Panc1 (cell line): ENCODE data around the gene CLGN. TPM values are rescaled to one million over a fixed set of nuclear protein-coding genes. Genes with fewer than 3 reads are reported as not detected.

Source experiments
- ATAC-seq: fragments of 200-7000 bp; cut with Tn5 transposase; 2 replicates; pipeline ENCODE4 v1.9.1; 2020; ENCODE audit warnings: mild to moderate bottlenecking, moderate library complexity
- BruUV-seq: library from RNA; stranded (reverse); fragments of 400-500 nt; replicated peaks from 2 replicates; lab custom pipeline; 2021; lab: Mats Ljungman, UMichigan
- CTCF ChIA-PET: fragments of 300-600 bp; sonication (Branson Sonifier 250); formaldehyde crosslinking; loops from one replicate; lab custom pipeline; 2022; ENCODE audit warnings: antibody characterized with exemption; lab: Charles Lee
- POLR2A ChIA-PET: fragments of 300-600 bp; sonication (Branson Sonifier 250); formaldehyde crosslinking; loops from one replicate; lab custom pipeline; 2022; ENCODE audit warnings: antibody characterized with exemption; lab: Charles Lee
- DNase-seq: peaks from one replicate; pipeline ENCODE4 v3.0.0-alpha.2; 2010; ENCODE audit warnings: low read depth, low spot score
- H3K27ac ChIP-seq: 2 replicates; pipeline ENCODE4 v1.5.1; 2011; ENCODE audit warnings: mild to moderate bottlenecking, low read length, inconsistent platforms
- H3K27me3 ChIP-seq: fragments of 200-500 bp; sonication (Bioruptor generic); 2 replicates; pipeline ENCODE4 v1.6.0; 2014; ENCODE audit warnings: low read length, inconsistent platforms; ENCODE audit not compliant: control insufficient read depth, insufficient read depth
- H3K36me3 ChIP-seq: fragments of 200-500 bp; sonication (Bioruptor generic); 2 replicates; pipeline ENCODE4 v1.5.1; 2014; ENCODE audit warnings: inconsistent platforms, mild to moderate bottlenecking, low read length, moderate library complexity; ENCODE audit not compliant: control insufficient read depth, insufficient read depth
- H3K4me1 ChIP-seq: 2 replicates; pipeline ENCODE4 v1.5.1; 2011; ENCODE audit warnings: inconsistent platforms, mild to moderate bottlenecking, low read length, moderate library complexity; ENCODE audit not compliant: control insufficient read depth, insufficient read depth
- H3K4me3 ChIP-seq, 2 experiments: 2 replicates each; pipeline ENCODE4 v1.5.1; 2011 to 2012; ENCODE audit warnings: low read depth in 2 of 2, low read length in 2 of 2, mild to moderate bottlenecking in 2 of 2, inconsistent platforms in 1 of 2, moderate library complexity in 1 of 2
- H3K9me3 ChIP-seq: fragments of 200-500 bp; sonication (Bioruptor generic); 2 replicates; pipeline ENCODE4 v1.5.1; 2014; ENCODE audit warnings: low read depth, mild to moderate bottlenecking, inconsistent platforms, low read length, moderate library complexity; ENCODE audit not compliant: control insufficient read depth, insufficient read depth
- CTCF ChIP-seq: fragments of 450-650 bp; IDR thresholded peaks from 2 replicates; pipeline ENCODE4 v1.5.1; 2017; ENCODE audit warnings: mild to moderate bottlenecking
- POLR2AphosphoS5 ChIP-seq: IDR thresholded peaks from 2 replicates; pipeline ENCODE4 v1.6.1; 2012; ENCODE audit warnings: mild to moderate bottlenecking, low read depth, low read length, moderate library complexity
- REST ChIP-seq, 2 experiments: IDR thresholded peaks; 2 replicates each; pipeline ENCODE4 v1.6.1; 2011 to 2012; ENCODE audit warnings: low read depth in 2 of 2, control low read depth in 1 of 2, low read length in 1 of 2, mild to moderate bottlenecking in 1 of 2, moderate library complexity in 1 of 2; ENCODE audit not compliant: insufficient read depth in 1 of 2
- SIN3A ChIP-seq: IDR thresholded peaks from 2 replicates; pipeline ENCODE4 v1.6.1; 2012; ENCODE audit warnings: low read depth, mild to moderate bottlenecking, low read length, moderate library complexity, borderline replicate concordance; ENCODE audit not compliant: insufficient read depth
- TCF7L2 ChIP-seq: IDR thresholded peaks from 2 replicates; pipeline ENCODE4 v1.6.1; 2011; ENCODE audit warnings: mild to moderate bottlenecking, low read depth, low read length, inconsistent platforms
- in situ Hi-C: cut with HindIII; loops from 2 replicates; pipeline ENCODE4 v1.10.0; 2016; ENCODE audit warnings: low sequenced_read_pairs, low pct_unique_long_range_greater_than_20kb
- intact Hi-C: fragments of 100-400 bp; cut with micrococcal nuclease; formaldehyde crosslinking; loops from one replicate; pipeline ENCODE4 v1.10.0; 2022; ENCODE audit not compliant: unreplicated experiment
- total RNA-seq: library from RNA; stranded (reverse); gene quantifications from one replicate; pipeline ENCODE4 v1.2.1, GENCODE V29; 2021; ENCODE audit not compliant: unreplicated experiment

Gene CLGN
- total RNA-seq, 1 experiment from 2014 or later = 5.4 TPM

DNA sequence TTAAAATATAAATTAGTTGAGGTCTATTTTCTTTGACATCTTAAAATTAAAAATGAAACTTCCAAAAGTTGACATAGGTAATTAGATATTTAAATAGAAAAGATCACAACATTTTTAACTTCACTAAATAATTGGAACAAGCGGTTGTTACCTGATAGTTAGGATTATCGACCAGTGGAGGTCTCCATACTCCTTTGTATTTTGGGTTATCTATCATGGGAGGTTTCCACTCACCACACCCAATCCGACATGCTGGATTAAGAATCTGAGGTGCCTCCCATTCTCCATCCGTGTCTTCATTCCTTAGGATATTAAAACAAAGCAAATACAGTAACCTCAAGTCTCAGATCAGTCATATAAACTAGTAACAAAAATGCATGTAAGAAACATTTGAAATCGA, 31.8 kb downstream of the CLGN start:
- Histone ChIP-seq H3K36me3 (no peaks in the 10 kb centered on the region), H3K9me3 (no peaks in the 10 kb centered on the region), H3K27me3 (no peaks in the 10 kb centered on the region), H3K27ac (no peak overlapping the region), H3K4me3 (no peak overlapping the region), H3K4me1 (no peaks in the 10 kb centered on the region)
- in situ Hi-C loops = no loop called here
- TF ChIP-seq TCF7L2 (no peak), CTCF (no peak), SIN3A (no peak), POLR2AphosphoS5 (no peak), REST (IDR thresholded peaks at IDR 0.05; ENCODE audit: insufficient read depth in 1 of 2, low read depth in 2 of 2, low read length in 1 of 2) (no peak)
- intact Hi-C loops = no loop called here
- BruUV-seq = no TSS peak
- DNase-seq (no peak), ATAC-seq (no peak)
- POLR2A ChIA-PET = no interaction called here
- CTCF ChIA-PET = no interaction called here

GRCh38 chr4:140388015-140388414, 39.4 kb downstream of the CLGN start:
- Histone ChIP-seq H3K36me3 (no peaks in the 10 kb centered on the region; the same call in 1 of the 2 replicates), H3K4me1 (no peaks in the 10 kb centered on the region), H3K27ac (no peak overlapping the region), H3K4me3 (no peak overlapping the region), H3K27me3 (no peaks in the 10 kb centered on the region), H3K9me3 (no peaks in the 10 kb centered on the region)
- POLR2A ChIA-PET = no interaction called here
- BruUV-seq = no TSS peak
- CTCF ChIA-PET = no interaction called here
- TF ChIP-seq TCF7L2 (no peak), SIN3A (no peak), REST (IDR thresholded peaks at IDR 0.05; ENCODE audit: insufficient read depth in 1 of 2, low read depth in 2 of 2, low read length in 1 of 2) (no peak), CTCF (no peak), POLR2AphosphoS5 (no peak)
- in situ Hi-C loops = no loop called here
- ATAC-seq = no peak
- DNase-seq = no peak
- intact Hi-C loops = no loop called here
